ENCODE results near the gene SLC37A2. TPM values are rescaled to one million over a fixed set of nuclear protein-coding genes. Genes with fewer than 3 reads are reported as not detected.
A peak's percentile ranks its signal among the peaks of the same experiment; 100 is the strongest.

Gene SLC37A2
- total RNA-seq, 6 donors from 2014 or later, result 3.5 to 32.5 (median 19.1) TPM

DNA sequence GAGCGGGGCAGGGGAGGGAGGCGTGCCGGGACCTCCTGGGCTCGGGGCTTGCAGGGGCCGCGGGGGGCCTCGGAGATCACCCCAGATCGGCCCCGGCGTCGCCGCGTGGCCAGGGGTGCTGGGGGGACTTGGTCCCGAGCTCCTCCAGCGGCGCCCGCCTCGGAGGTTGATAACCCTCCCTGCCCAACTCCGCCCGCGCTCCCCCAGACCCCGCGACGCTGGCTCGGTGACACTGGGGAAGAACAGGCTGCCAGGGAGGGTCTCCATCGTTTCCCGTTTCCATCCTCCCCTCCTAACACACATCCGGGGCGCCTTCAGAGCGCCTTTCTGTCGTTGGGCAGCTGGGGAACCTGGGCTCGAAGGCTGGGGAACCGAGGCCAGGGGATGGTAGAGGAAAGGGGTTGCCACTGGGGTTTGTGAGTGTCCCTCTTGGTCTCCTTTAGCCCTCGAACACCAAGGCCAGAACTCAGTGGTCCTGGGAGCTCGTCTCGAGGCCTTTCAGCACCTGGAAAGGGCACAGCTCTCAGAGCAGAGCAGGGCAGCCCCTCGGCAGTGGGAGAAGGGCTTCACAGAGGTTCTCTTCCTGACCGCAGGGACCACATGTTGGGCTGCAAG, 431 bp downstream of the SLC37A2 start:
- ATAC-seq (ENCODE audit: low FRiP score in 2 of 2), result peak in 1 of 2 donors; percentile 49
- peak in 1 of 2 donors; percentile 86 for DNase-seq
- WGBS, 2 donors, result 3 to 5% methylated on average over 20 to 35 of the region's 38 CpGs

DNA sequence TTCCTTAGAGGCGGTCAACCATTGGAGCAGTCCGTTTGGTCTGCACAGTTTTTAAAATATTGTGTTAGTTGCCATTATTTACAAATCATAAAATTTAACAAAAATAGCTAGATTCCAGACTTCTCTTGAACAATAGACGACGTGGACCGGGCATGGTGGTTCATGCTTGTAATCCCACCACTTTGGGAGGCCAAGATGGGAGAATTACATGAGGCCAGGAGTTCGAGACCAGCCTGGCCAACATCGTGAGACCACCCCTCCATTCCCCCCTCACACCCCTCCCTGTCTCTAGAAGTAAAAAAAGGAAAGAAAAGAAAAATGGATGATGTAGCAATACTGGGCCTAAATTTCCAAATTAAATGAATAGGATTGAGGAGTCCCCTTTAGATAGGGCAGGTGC, 965 bp downstream of the SLC37A2 start:
- Histone ChIP-seq H3K27ac (peak overlapping the region in 2 of 4 donors; percentile 84 to 85), H3K4me1 (peaks cover 8 to 19% (median 12%) of the 10 kb centered on the region in 4 donors), H3K36me3 (no peaks in the 10 kb centered on the region), H3K4me3 (peak overlapping the region in 3 of 4 donors; percentile 52 to 73 (median 54)), H3K27me3 (no peaks in the 10 kb centered on the region), H3K9me3 (no peaks in the 10 kb centered on the region)
- ATAC-seq (ENCODE audit: low FRiP score in 2 of 2), result no peak
- no peak for DNase-seq
- WGBS, 2 donors, result 79% methylated on average over 7 of the region's 7 CpGs
- TF ChIP-seq POLR2AphosphoS5 (IDR thresholded peaks at IDR 0.05), result no peak
- TF ChIP-seq POLR2A (IDR thresholded peaks at IDR 0.05), result no peak
- no peak for TF ChIP-seq EP300 (IDR thresholded peaks at IDR 0.05)
- TF ChIP-seq, protein P1, sequence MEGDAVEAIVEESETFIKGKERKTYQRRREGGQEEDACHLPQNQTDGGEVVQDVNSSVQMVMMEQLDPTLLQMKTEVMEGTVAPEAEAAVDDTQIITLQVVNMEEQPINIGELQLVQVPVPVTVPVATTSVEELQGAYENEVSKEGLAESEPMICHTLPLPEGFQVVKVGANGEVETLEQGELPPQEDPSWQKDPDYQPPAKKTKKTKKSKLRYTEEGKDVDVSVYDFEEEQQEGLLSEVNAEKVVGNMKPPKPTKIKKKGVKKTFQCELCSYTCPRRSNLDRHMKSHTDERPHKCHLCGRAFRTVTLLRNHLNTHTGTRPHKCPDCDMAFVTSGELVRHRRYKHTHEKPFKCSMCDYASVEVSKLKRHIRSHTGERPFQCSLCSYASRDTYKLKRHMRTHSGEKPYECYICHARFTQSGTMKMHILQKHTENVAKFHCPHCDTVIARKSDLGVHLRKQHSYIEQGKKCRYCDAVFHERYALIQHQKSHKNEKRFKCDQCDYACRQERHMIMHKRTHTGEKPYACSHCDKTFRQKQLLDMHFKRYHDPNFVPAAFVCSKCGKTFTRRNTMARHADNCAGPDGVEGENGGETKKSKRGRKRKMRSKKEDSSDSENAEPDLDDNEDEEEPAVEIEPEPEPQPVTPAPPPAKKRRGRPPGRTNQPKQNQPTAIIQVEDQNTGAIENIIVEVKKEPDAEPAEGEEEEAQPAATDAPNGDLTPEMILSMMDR (IDR thresholded peaks at IDR 0.05), result no peak

More for the DNA sequence above, 431 bp downstream of the SLC37A2 start:
- Histone ChIP-seq H3K27me3 (no peaks in the 10 kb centered on the region), H3K36me3 (no peaks in the 10 kb centered on the region), H3K9me3 (no peaks in the 10 kb centered on the region), H3K4me1 (peaks cover 8 to 19% (median 12%) of the 10 kb centered on the region in 4 donors), H3K27ac (peak overlapping the region; percentile 45 to 85 (median 80)), H3K4me3 (peak overlapping the region; percentile 44 to 73 (median 53))
- TF ChIP-seq EP300 (IDR thresholded peaks at IDR 0.05) (no peak), POLR2AphosphoS5 (IDR thresholded peaks at IDR 0.05) (no peak), POLR2A (IDR thresholded peaks at IDR 0.05) (no peak)
- TF ChIP-seq, protein P1 (IDR thresholded peaks at IDR 0.05), result no peak

DNA sequence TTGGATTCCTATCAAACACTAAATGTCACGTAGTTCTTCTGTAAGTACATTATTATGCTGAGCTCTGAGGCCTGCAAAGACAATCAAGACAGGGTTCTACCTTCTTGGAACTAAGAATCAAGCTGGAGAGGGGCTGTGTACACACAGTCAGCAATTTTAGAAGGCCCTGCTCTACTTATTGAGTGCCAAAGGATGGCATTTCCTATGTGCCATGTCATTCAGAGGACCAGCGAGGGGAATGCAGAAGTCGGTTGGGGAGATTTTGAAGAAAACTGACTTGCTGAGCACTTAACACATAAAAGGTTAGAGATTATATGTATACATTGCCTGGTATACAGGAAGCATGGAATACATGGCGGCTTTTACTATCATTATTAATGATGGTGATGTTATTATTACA, 5.3 kb downstream of the SLC37A2 start:
- Histone ChIP-seq H3K4me1 (peaks cover 7 to 24% (median 13%) of the 10 kb centered on the region in 4 donors), H3K27ac (no peak overlapping the region), H3K27me3 (no peaks in the 10 kb centered on the region), H3K4me3 (no peak overlapping the region), H3K36me3 (no peaks in the 10 kb centered on the region), H3K9me3 (no peaks in the 10 kb centered on the region)
- DNase-seq (no peak), ATAC-seq (ENCODE audit: low FRiP score in 2 of 2) (no peak)
- 76 to 81% methylated on average over 3 to 4 of the region's 4 CpGs for WGBS, 2 donors
- TF ChIP-seq POLR2AphosphoS5 (IDR thresholded peaks at IDR 0.05) (no peak), EP300 (IDR thresholded peaks at IDR 0.05) (no peak), POLR2A (IDR thresholded peaks at IDR 0.05) (no peak)
- TF ChIP-seq, protein P1 (IDR thresholded peaks at IDR 0.05), result no peak

DNA sequence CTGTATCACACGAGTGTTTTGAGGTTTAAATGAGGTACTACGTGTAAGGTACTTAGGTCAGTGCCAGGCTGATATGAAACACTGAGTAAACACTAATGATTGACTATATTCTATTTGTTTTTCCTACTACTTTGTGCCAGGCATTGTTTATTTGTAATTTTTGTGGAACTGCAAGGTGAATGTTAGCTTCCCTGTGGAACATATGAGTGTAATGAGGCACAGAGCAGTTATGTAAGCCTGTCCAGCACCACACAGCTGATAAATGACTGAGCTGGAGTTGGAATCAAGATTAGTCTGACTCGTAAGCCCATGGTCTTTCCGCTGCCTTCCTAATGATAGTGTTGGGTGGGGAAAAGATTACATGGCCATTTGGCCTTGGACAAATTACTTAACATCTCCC, 5.9 kb downstream of the SLC37A2 start:
- Histone ChIP-seq H3K4me3 (no peak overlapping the region), H3K27me3 (no peaks in the 10 kb centered on the region), H3K4me1 (peaks cover under 1 to 17% (median 8%) of the 10 kb centered on the region in 4 donors), H3K27ac (peak overlapping the region in 1 of 4 donors; percentile 78), H3K36me3 (no peaks in the 10 kb centered on the region), H3K9me3 (no peaks in the 10 kb centered on the region)
- TF ChIP-seq, protein P1 (IDR thresholded peaks at IDR 0.05), result no peak
- TF ChIP-seq EP300 (IDR thresholded peaks at IDR 0.05) (no peak), POLR2AphosphoS5 (IDR thresholded peaks at IDR 0.05) (no peak), POLR2A (IDR thresholded peaks at IDR 0.05) (no peak)
- DNase-seq, result no peak
- WGBS, 2 donors, result 84 to 91% methylated on average over 4 of the region's 4 CpGs
- ATAC-seq (ENCODE audit: low FRiP score in 2 of 2), result no peak

DNA sequence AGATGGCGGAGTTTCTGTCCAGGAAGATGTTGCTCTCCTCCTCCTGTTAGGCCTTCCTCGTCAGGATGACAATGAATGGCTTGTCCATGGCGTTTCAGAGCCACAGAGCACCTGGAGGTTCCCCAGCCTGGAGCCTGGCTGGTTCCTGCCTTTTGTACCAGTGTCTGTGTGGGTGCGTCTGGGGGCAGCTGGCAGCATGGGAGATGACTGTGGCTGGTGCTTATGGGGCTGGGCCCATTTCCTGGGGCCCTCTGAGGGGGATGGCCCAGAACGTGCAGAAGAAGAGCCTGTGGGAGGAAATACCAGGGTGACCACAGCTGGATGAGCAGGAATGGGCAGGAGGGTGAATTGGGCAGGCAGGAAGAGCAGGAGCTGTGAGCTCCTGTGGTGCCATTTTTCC, 6.7 kb downstream of the SLC37A2 start:
- Histone ChIP-seq H3K4me3 (no peak overlapping the region), H3K27ac (peak overlapping the region; percentile 24 to 78 (median 54)), H3K9me3 (no peaks in the 10 kb centered on the region), H3K4me1 (peaks cover 0 to 14% (median 8%) of the 10 kb centered on the region in 4 donors), H3K36me3 (no peaks in the 10 kb centered on the region), H3K27me3 (no peaks in the 10 kb centered on the region)
- no peak for DNase-seq
- TF ChIP-seq POLR2AphosphoS5 (IDR thresholded peaks at IDR 0.05) (no peak), POLR2A (IDR thresholded peaks at IDR 0.05) (peak in 1 of 4 donors; percentile 6)
- peak in 1 of 2 donors; percentile 5 for ATAC-seq (ENCODE audit: low FRiP score in 2 of 2)
- WGBS, 2 donors, result 52 to 100% methylated on average over 1 to 5 of the region's 5 CpGs

All from upper lobe of left lung (tissue), 6 donors.